Fibroblast of villous mesenchyme (primary cell): Measurements from ENCODE around the gene APRT. TPM values are rescaled to one million over a fixed set of nuclear protein-coding genes. Genes with fewer than 3 reads are reported as not detected.
"Not testable (repeated sequence)": the region's sequence is repeated elsewhere in the genome, so short reads cannot be mapped to it uniquely, and the experiment has no call there.

ENCODE experiments used
- DNase-seq: peaks from one replicate; pipeline ENCODE4 v3.0.0-alpha.2; 2010; ENCODE audit warnings: low read depth
- H3K4me3 ChIP-seq: 2 replicates; pipeline ENCODE4 v1.5.1; 2011; ENCODE audit warnings: low read depth, mild to moderate bottlenecking, low read length
- total RNA-seq: library from RNA; depleted of rRNA; stranded (reverse); fragments of >200 nt; gene quantifications from 2 replicates; pipeline ENCODE4 v1.2.3, GENCODE V29; 2012
- TF ChIP-seq, protein P1 (sequence below): IDR thresholded peaks from 2 replicates; pipeline ENCODE4 v1.5.1; 2012; ENCODE audit warnings: low read depth, mild to moderate bottlenecking, low read length; ENCODE audit not compliant: insufficient read depth

The APRT gene
- total RNA-seq, 1 donor = 39.7 TPM

GRCh38 chr16:88824256-88825077 is 12.7 kb upstream of the APRT start:
- TF ChIP-seq, protein P1, sequence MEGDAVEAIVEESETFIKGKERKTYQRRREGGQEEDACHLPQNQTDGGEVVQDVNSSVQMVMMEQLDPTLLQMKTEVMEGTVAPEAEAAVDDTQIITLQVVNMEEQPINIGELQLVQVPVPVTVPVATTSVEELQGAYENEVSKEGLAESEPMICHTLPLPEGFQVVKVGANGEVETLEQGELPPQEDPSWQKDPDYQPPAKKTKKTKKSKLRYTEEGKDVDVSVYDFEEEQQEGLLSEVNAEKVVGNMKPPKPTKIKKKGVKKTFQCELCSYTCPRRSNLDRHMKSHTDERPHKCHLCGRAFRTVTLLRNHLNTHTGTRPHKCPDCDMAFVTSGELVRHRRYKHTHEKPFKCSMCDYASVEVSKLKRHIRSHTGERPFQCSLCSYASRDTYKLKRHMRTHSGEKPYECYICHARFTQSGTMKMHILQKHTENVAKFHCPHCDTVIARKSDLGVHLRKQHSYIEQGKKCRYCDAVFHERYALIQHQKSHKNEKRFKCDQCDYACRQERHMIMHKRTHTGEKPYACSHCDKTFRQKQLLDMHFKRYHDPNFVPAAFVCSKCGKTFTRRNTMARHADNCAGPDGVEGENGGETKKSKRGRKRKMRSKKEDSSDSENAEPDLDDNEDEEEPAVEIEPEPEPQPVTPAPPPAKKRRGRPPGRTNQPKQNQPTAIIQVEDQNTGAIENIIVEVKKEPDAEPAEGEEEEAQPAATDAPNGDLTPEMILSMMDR = no peak

GRCh38 chr16:88823646-88824045 is 11.9 kb upstream of the APRT start:
- H3K4me3 ChIP-seq = not testable (repeated sequence)

More at GRCh38 chr16:88824256-88825077, 12.7 kb upstream of the APRT start:
- no peak overlapping the region for H3K4me3 ChIP-seq
- no peak for DNase-seq

GRCh38 chr16:88822281-88823040 is 10.7 kb upstream of the APRT start:
- DNase-seq = no peak
- TF ChIP-seq, protein P1 = no peak
- no peak overlapping the region for H3K4me3 ChIP-seq

More at GRCh38 chr16:88823646-88824045, 11.9 kb upstream of the APRT start:
- DNase-seq = not testable (repeated sequence)

DNA sequence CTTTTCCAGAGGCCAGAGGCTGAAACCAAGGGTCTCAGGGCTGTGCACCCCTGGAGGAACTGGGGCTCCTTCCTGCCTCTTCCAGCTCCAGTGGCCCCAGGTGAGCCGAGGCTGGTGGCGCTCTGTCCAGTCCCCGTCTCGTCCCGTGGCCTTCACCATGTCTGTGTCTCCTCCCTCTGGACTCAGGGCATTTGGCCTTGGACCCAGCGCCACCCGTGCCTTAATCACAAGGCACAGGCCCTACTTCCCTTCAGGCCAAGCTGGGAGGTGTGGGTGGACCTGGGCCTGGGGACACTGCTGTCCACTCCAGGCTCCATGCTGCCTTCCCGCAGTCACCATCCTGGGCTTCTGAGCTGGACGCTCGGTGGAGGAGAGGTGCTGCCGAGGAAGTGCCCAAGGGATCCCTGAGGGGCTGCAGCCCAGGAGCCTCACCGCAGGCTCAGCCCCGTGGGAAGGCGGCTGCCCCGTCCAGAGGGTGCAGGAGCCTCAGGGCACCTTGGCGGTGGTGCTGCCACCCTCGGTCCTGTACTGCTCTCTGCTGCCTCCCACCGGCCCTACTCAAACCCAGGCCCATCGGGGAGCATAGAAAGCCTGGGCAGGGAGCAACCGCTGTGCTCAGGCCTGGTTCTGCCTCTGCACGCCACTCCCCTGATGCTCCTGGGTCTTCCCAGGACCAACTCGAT is 9.6 kb upstream of the APRT start:
- DNase-seq = no peak
- TF ChIP-seq, protein P1 = no peak
- no peak overlapping the region for H3K4me3 ChIP-seq

DNA sequence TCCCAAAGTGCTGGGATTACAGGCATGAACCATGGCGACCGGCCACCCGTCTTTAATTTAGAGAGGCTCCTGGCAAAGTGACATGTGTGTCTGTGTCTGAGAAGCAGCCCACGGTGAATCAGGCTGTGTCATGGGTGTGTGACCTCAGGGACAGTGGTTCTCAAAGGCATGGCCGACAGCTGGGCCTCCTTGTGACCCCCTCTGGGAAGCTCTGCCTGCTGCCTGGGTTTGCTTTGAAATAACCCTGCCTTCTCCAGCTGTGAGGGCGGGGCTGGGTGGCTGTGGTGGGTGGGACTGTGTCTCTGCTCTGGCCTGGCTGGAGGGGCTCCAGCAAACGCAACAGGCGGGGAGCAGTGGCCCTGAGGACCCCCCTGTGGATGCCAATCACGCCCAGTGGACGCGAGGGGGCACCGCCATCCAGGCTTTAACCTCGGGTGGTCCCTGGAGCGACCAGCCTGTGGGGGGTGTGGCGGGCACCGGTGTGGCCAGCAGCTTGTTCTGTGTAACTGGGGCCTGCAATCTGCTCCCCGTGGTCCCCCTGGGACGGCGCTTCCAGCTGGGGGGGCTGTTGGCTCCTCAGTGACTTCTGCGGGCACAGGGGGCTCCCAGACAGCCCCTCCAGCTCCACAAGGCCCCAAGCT is 8.8 kb upstream of the APRT start:
- TF ChIP-seq, protein P1 = no peak
- H3K4me3 ChIP-seq = no peak overlapping the region
- DNase-seq = no peak

GRCh38 chr16:88819126-88819525 is 7.4 kb upstream of the APRT start:
- DNase-seq = no peak
- no peak overlapping the region for H3K4me3 ChIP-seq
- TF ChIP-seq, protein P1 = no peak
